NCI-H748 (cell line): ENCODE results near the gene CPPED1.

Source experiments
- DNase-seq: peaks from one replicate; lab custom pipeline; 2025; ENCODE audit not compliant: unreplicated experiment; lab: John Stamatoyannopoulos, UW

The CPPED1 gene

DNA sequence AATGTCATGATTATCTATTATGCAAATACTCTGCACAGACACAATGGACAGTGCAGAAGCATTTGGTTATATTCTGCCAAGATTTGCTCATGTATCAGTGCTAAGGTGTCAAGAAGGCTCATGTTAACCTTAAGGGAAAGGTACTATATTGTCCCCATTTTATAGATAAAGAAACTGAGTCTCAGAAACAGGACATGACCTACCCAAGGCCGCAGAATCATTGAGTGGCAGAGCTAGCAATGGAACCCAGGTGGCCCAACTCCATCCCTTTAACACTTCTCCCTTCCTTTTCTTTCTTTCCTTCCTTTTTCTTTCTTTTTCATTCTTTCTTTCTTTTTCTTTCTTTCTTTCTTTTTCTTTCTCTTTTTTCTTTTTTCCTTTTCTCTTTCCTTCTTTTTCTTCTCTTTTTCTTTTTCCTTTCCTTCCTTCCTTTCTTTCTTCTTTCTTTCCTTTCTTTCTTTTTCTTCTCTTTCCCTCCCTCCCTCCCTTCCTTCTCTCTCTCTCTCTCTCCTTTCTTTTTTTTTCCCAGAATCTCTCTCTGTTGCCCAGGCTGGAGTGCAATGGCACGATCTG is 149.8 kb downstream of the CPPED1 start:
- no peak for DNase-seq

DNA sequence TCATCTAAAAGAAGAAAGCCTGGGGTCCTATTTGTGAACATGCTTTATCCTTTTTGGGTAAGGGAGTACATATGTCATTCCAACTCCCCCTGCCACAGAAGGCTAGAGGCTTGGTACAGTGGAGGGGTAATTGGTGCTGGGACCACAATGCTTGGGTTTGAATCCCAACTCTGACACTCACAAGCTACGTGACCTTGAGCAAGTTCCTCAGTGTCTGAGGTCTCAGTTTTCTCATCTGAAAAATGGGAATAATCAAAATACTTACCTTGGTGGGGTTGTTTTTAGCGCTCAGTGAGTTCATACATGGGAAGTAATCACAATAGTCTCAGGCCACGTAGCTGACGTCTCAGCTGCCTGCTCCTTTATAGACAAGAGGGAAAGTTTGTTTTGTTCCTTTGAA is 150.8 kb downstream of the CPPED1 start:
- DNase-seq: no peak

DNA sequence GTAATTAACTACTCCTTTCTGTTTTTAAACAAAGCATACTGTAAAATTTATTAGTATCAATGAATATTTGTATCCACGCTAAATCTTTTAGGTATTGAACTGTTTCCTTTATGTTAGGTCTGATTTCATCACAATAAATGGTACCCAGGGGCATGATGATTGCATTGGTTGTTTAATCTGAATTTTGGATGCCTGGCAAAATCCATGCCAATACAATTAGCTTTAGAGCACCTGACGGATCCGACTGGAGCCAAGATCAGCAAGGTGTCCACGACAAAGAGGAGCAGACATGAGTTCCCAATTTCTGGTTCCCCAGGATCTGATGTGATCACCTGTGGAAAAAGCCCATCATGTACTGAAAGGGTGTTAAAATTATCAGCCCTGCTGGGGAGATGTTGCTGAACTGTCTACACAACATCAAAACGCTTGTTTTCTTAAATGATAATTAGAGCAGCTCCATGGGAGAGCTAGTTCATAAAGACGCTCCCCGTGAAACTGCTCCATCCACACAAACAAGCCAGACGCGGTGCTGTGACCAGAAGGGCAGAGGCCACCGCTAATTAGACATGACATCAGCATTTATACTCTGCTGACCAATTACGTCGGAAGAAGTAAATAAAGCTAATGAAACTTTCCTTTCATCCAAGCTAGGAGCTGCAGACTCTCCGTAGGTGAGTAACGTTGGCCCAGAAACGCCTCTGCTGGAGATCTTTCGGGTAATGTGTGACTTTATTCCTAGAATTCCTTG is 151.7 kb downstream of the CPPED1 start:
- peak; percentile 94 for DNase-seq

DNA sequence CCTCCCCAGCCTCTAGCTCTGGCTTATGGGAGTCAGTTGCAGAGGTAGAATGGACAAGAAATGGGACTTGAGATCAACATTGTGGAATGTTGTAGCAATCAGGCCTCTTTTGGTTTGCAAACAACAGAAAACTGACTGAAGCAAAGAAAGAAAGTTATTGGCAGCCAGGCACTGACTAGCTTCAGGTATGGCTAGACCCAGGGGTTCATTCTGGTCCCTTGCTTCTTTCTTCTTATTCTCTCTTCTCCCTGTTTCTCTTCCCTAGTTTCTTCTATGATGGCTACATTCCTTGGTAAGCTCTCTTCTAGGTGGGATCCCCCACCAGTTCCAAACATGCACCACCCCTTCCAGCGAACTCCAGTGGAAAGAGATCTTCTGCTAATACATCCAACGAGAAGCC is 154.3 kb downstream of the CPPED1 start:
- DNase-seq: no peak

DNA sequence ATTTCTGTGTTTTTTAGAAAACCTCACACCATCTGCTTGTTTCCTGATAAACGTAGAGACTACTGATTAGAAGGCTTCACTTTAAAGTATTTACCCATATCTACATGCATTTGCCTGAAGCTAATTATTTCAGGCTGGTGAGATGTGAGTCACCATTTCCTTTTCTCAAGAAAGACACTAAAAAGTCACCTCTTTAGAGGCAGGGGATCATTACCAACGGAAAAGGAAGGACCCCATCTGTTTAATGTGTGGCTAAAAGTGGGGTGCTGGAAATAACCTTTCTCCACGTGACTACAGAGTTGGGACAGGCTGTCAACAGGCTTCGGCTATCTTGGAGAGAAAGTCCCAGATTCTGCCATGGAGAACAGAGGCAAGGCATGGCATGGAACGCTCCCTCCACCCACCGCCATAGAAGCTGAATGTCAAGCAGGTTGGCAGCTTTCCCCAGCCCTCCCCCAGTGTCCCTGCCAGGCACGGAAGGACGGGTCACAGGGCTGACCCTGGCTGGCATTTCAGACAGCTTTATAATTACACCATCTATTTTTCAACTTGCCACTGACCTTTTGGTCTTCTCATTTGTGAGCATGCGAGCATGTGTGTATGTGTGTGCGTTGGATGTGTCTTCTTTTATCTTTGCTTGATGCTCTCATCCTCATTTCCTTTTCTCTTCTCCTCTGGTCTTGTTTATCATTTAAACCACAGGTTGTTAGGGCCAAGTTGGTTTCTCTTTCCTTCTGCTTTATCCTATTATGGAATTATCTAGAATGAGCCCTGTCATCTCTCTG is 157.0 kb downstream of the CPPED1 start:
- DNase-seq: no peak

DNA sequence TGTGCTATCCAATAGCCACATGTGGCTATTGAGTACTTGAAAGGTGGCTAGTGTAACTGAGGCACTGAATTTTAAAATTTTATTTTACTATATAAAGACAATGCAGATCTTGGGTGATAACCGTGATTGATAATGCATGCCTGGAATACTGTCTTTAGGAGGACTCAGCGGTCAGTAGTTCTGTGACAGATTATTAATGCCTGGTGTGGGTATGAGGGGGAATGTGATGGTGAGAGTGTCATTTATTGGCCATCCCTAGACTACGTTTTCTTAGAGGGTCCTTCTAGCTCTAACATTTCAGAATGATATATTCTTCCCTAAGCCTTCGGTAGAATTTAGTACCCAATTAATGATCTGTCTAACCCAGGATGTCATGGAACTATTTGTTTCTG is 157.6 kb downstream of the CPPED1 start:
- DNase-seq: no peak

DNA sequence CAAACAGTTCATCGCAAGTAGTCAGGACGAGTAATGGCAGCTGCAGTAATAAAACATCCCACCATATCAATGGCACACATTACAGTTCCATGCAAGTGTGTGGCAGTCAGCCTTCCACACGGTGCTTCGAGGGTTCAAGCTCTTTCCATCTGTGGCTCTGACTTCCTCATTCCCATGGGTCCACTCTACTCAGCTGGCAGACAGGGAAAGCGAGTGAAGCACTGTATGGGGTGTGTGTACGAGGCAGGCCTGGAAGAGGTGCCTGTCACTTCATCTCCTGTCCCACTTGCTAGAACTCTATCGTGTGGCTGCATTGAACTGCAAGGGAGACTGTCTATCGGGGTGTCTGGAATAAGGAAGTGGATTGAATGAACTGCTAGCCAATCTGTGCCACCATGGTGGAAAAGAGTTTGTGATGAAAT is 160.6 kb downstream of the CPPED1 start:
- no peak for DNase-seq

DNA sequence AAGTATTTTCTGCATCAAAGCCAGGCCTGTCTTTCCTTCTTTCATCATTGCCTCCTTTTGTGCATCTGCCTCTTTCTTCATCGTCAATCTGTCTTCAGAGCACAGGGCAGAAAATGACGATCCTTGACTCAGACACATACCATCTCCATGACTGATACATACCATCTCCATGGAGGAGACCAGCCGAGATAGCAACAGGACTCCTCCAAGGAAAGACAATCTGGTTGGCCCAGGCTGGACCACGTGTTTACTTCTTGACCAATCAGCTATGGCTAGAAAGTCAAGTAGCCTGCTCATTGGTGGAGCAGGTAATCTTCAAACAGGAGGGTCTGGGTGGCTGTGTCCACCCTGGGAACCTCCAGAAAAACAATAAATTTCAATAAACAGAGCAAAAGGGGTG is 164.6 kb downstream of the CPPED1 start:
- no peak for DNase-seq

DNA sequence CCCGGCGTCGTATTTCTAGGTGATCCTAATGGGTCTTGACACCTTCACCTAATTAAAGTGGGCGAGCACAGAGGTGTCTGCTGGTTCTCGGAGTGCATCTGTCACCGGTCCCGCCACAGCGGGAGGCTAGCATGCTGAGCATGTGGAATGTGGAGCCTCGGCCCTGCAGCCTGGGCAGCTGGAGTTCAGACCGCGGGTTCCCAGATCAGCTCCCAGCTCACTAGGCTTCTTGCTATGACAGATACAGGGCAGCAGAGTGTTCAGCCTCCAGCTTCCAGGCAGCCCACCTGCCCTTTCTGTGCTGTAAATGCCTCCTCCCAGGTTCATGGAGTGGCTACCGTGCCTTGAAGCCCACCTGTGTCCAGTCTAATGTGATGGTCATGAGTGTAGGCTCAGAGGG is 166.7 kb downstream of the CPPED1 start:
- no peak for DNase-seq

DNA sequence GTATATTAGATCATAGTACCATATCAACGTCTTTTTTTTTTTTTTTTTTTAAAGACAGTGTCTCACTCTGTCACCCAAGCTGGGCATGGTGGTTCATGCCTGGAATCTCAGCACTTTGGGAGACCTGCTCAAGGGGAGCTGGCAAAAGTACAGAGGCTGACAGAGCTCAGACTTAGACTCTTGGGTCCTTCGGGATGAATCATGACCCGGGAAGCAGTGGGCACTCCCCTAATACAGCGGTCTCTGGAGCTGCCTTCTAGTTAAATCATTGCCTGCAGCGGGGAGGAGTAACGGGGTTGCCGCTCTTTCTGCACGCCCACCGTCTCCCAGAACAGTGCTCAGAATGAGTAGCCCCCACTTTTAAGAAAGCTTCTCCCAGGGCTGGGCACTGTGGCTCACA is 174.4 kb downstream of the CPPED1 start:
- no peak for DNase-seq

DNA sequence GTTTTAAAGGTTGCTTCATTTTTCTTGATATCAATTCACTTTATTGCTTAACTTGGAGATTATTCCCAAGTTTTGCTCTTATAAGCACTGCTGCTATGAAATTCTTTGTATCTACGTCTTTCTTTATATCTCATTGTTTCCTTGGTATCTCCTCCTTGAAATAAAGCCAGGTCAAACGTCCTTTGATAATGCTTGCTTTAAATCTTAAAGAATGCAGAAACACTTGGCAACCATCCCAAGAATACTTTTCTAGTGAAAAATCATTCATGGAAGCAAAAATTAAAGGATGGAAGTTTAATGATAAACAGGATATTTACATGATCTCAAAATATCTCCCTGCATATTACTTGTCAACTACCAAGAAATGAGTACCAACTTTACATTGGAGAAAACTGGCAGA is 175.2 kb downstream of the CPPED1 start:
- no peak for DNase-seq

DNA sequence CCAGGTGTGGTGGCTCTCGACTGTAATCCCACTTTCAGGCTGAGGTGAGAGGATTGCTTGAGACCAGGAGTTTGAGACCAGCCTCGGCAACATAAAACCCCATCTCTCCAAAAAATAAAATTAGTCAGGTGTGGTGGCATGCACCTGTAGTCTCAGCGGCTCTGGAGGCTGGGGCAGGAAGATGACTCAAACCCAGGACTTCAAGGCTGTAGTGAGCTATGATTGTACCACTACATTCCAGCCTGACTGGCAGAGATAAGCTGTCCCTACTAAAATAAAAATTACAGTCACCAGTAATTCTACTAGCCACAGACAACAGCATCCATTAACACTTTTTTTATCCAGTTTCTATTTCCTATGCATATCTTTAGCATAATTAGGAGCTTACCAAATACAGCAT is 176.3 kb downstream of the CPPED1 start:
- no peak for DNase-seq

DNA sequence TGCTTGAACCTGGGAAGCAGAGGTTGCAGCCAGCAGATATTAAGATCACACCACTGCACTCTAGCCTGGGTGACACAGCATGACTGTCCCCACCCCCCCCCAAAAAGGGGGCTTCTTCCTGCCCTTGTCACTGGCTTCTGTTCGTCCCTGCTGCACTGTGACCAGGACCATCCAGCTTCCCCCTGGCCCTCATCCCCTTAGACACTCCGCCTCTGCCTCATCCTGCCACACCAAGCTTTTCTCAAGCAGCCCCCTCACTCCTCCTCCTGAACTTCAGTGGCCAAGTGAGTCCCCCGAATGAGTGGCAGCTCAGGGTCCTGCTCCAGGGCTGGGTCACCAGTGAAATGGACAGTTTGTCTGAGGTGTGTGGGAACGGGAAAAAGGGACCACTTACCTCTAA is 177.3 kb downstream of the CPPED1 start:
- no peak for DNase-seq

DNA sequence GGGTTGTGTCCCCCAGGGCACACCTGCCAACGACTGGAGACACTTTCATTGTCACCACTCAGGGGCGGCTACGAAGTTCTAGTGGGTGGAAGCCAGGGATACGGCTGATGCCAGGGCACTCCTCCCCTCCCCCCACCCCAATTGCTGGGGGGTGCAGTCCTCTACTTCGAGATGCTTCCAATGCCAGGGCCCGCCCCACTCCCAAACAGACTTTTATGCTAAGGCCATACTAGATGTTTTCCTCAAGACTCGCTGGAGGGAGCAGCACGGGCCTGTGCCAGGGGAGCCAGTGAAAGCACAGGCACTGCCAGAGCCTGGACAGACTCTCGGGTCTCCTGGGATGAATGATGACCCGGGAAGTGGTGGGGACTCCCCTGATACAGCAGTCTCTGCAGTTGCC is 178.0 kb downstream of the CPPED1 start:
- no peak for DNase-seq

DNA sequence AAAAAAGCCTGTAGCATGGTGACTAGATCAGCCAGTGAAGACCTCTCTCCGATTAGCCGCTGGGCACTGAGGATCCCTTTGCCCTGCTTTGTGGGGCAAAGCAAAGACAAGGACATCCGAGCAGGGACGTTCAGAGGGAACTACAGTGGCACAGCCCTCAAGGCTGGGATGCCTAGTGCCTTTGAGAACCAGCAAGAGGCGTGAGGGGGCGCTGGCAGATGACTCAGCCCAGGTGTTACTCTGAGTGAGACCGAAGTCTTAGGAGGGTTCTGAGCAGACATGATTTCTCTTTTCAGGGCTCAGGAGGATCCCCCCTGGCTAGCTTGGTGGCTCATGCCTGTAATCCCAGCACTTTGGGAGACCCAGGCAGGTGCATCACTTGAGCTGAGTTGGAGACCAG is 178.6 kb downstream of the CPPED1 start:
- DNase-seq: no peak

DNA sequence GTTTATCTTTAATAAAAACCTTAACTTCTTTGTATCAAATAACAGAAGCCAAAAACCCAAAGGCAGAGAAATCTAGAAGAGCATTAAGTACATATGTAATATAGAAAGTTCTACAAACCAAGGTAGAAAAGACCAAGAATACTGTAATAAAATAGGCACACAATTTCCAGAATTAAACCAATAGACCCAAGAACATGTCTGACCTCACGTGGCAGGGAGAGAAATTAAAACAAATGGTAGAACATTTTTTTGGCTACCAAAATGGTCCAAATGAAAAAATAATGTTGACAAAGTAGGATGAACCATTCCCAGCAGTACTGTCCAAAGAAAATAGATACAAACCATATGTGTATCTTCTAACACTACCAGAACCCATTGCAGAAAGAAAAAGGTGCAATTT is 183.5 kb downstream of the CPPED1 start:
- DNase-seq: no peak

DNA sequence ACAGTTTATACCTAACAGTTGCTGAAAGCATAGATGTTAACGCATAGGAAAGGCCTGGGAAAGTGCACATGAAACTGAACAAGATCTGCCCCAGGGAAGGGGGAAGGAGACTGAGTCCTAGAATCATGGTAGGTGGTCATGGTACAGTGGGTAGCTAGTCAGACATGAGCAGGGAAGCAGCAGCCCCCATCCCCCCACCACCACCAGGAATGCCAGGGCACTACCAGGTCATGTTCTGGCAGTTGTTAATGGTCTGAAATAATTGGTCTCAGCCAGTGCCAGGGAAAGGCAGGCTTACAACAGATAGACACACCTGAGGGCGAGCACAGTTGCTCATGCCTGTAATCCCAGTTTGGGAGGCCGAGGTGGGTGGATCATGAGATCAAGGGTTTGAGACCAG is 185.2 kb downstream of the CPPED1 start:
- DNase-seq: no peak

DNA sequence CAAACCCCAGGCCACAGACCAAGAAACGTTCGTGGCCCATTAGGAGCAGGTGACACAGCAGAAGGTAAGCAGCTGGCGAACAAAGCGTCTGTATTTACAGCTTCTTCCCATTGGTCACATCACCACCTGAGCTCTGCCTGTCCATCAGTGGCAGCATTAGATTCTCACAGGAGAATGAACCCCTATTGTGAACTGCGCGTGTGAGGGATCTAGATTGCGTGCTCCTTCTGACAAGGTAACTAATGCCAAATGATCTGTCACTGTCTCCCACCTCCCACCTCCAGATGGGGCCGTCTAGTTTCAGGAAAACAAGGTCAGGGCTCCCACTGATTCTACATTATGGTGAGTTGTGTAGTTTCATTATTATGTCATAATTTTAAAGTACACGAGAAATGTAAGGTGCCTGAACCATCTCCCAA is 186.3 kb downstream of the CPPED1 start:
- DNase-seq: no peak

DNA sequence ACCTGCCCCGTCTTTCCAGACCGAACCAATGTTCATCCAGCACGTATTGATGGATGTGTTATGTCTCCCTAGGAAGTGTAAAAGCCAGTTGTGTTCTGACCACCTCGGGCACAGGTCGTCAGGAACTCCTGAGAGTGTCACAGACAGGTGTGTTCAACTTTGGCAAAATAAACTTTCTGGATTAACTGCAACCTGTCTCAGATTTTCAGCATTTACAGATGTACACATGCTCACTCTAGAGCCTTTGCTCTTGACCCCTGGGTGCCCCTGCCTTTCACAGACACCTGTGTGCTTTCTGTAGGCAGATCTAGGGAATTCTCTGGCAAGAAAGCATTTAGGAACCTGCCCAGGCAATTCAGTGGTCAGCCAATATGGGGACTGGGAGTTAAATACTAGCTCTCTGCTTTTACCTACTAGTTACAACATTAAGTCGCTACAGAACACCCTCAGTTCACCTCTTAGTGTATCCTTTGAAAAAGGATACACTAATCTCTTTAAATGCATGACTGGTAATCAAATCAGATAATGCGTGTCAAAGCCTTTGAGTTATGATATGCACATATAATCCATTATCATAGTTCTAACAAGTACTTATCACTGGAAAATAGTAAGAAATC is 188.9 kb downstream of the CPPED1 start:
- no peak for DNase-seq

DNA sequence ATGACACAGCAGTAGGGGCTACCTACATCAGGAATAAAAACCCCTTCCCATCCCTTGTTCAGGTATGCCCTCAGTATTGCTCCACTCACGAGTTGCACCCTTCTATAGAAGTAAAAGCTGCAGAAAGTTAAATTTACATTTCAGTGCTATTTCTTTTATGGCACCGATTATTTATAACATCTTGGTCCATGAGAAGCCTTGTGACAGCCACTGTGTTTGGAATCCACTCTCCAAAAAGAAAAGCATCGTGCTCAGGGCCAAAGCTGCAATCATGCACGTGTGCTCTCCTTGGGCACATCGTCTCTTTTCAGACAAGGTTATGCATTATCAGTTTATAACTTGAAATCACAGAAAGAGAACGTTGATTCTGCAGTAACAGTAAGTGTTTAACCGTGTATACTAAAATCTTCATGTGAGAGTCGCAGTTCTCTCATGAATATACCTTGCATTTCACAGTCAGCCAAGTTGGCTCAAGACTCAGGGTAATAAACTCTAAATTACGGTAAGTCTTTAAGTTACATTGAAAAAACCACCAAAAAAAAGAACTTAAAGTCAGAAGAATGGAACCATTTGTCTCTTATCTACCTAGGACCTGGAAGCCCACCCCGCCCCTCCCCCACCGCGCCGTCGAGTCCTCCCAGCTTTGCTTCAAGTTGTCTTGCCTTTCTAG is 189.6 kb downstream of the CPPED1 start:
- DNase-seq: no peak
